HEK293T (cell line): Measurements from ENCODE around the gene SLC35F3.

Source experiments
- CTCF ChIA-PET: fragments of 350-600 bp; formaldehyde crosslinking; extraction: SDS; loops from one replicate; lab custom pipeline; 2021; ENCODE audit warnings: antibody characterized with exemption, inconsistent platforms; lab: Yijun Ruan, JAX
- POLR2A ChIA-PET: fragments of 350-600 bp; formaldehyde crosslinking; extraction: SDS; loops from one replicate; lab custom pipeline; 2020; ENCODE audit warnings: antibody characterized with exemption, inconsistent platforms; lab: Yijun Ruan, JAX
- DNase-seq: peaks from one replicate; pipeline ENCODE4 v3.0.0; 2012; ENCODE audit warnings: mixed read lengths; ENCODE audit errors: extremely low spot score
- ARNT ChIP-seq: fragments of 450-650 bp; IDR thresholded peaks from 2 replicates; pipeline ENCODE4 v1.6.1; 2017; ENCODE audit warnings: mild to moderate bottlenecking
- BHLHE40 ChIP-seq: fragments of 450-650 bp; IDR thresholded peaks from 2 replicates; pipeline ENCODE4 v1.6.1; 2016; ENCODE audit warnings: mild to moderate bottlenecking, moderate library complexity, borderline replicate concordance
- CTBP1 ChIP-seq: fragments of 450-650 bp; IDR thresholded peaks from 2 replicates; pipeline ENCODE4 v1.6.1; 2016; ENCODE audit warnings: borderline replicate concordance
- ELF4 ChIP-seq: fragments of 450-650 bp; IDR thresholded peaks from 2 replicates; pipeline ENCODE4 v1.6.1; 2017; ENCODE audit warnings: antibody characterized with exemption
- FOXA1 ChIP-seq: fragments of 450-650 bp; IDR thresholded peaks from 2 replicates; pipeline ENCODE4 v1.6.1; 2016; ENCODE audit warnings: mild to moderate bottlenecking
- FOXK2 ChIP-seq: fragments of 450-650 bp; IDR thresholded peaks from 2 replicates; pipeline ENCODE4 v1.6.1; 2016; ENCODE audit warnings: mild to moderate bottlenecking
- FOXM1 ChIP-seq: fragments of 450-650 bp; IDR thresholded peaks from 2 replicates; pipeline ENCODE4 v1.6.1; 2017; ENCODE audit warnings: mild to moderate bottlenecking, borderline replicate concordance
- HDGF ChIP-seq: fragments of 450-650 bp; IDR thresholded peaks from 2 replicates; pipeline ENCODE4 v1.6.1; 2017; ENCODE audit warnings: antibody characterized with exemption, borderline replicate concordance
- L3MBTL2 ChIP-seq: fragments of 450-650 bp; conservative IDR thresholded peaks from 2 replicates; pipeline ENCODE4 v1.6.1; 2016; ENCODE audit warnings: mild to moderate bottlenecking
- LEF1 ChIP-seq: fragments of 450-650 bp; IDR thresholded peaks from 2 replicates; pipeline ENCODE4 v1.6.1; 2017; ENCODE audit warnings: mild to moderate bottlenecking, borderline replicate concordance
- NFRKB ChIP-seq: fragments of 450-650 bp; IDR thresholded peaks from 2 replicates; pipeline ENCODE4 v1.6.1; 2016; ENCODE audit warnings: mild to moderate bottlenecking, moderate library complexity
- PKNOX1 ChIP-seq: fragments of 450-650 bp; IDR thresholded peaks from 2 replicates; pipeline ENCODE4 v1.6.1; 2016
- SP1 ChIP-seq: fragments of 450-650 bp; IDR thresholded peaks from 2 replicates; pipeline ENCODE4 v1.6.1; 2017
- SUZ12 ChIP-seq: fragments of 450-650 bp; IDR thresholded peaks from 2 replicates; pipeline ENCODE4 v1.6.1; 2016; ENCODE audit warnings: mild to moderate bottlenecking
- TARDBP ChIP-seq: fragments of 450-650 bp; IDR thresholded peaks from 2 replicates; pipeline ENCODE4 v1.6.1; 2016
- ZNF384 ChIP-seq: fragments of 450-650 bp; IDR thresholded peaks from 2 replicates; pipeline ENCODE4 v1.6.1; 2016

The SLC35F3 gene

GRCh38 chr1:233940908-233941307, 36.4 kb downstream of the SLC35F3 start:
- CTCF ChIA-PET = no interaction called here
- POLR2A ChIA-PET = no interaction called here

GRCh38 chr1:233944601-233945000, 40.1 kb downstream of the SLC35F3 start:
- ChIA-PET POLR2A (no interaction called here), CTCF (no interaction called here)
- no peak for DNase-seq
- TF ChIP-seq ZNF384 (no peak), NFRKB (no peak), PKNOX1 (no peak), LEF1 (no peak), SP1 (no peak), CTBP1 (no peak), FOXM1 (no peak), HDGF (no peak), SUZ12 (no peak), L3MBTL2 (no peak)

More at GRCh38 chr1:233940908-233941307, 36.4 kb downstream of the SLC35F3 start:
- no peak for DNase-seq
- no peak for TF ChIP-seq FOXM1
- TF ChIP-seq FOXA1 = no peak
- TF ChIP-seq LEF1 = no peak
- no peak for TF ChIP-seq NFRKB
- TF ChIP-seq ZNF384 = no peak
- TF ChIP-seq FOXK2 = no peak
- TF ChIP-seq CTBP1 = no peak
- TF ChIP-seq SUZ12 = no peak
- TF ChIP-seq BHLHE40 = no peak
- no peak for TF ChIP-seq SP1

GRCh38 chr1:233945573-233945972, 41.1 kb downstream of the SLC35F3 start:
- ChIA-PET CTCF (no interaction called here), POLR2A (no interaction called here)
- TF ChIP-seq PKNOX1 = no peak
- no peak for TF ChIP-seq ZNF384
- TF ChIP-seq SP1 = no peak
- no peak for TF ChIP-seq LEF1
- TF ChIP-seq ELF4 = no peak
- TF ChIP-seq FOXK2 = no peak
- TF ChIP-seq SUZ12 = no peak
- no peak for TF ChIP-seq ARNT
- no peak for TF ChIP-seq FOXA1
- no peak for TF ChIP-seq L3MBTL2
- TF ChIP-seq FOXM1 = no peak
- no peak for TF ChIP-seq BHLHE40
- no peak for TF ChIP-seq TARDBP
- no peak for DNase-seq

- CTCF ChIA-PET = no interaction called here
Observed at GRCh38 chr1:233945979-233946378, 41.5 kb downstream of the SLC35F3 start.

GRCh38 chr1:233946724-233947123, 42.2 kb downstream of the SLC35F3 start:
- ChIA-PET CTCF (no interaction called here), POLR2A (no interaction called here)
- DNase-seq = no peak
- no peak for TF ChIP-seq HDGF

More at GRCh38 chr1:233945979-233946378, 41.5 kb downstream of the SLC35F3 start:
- POLR2A ChIA-PET = no interaction called here
- no peak for DNase-seq
- TF ChIP-seq SP1 = no peak
- no peak for TF ChIP-seq CTBP1
- TF ChIP-seq FOXA1 = no peak
- no peak for TF ChIP-seq NFRKB
- TF ChIP-seq L3MBTL2 = no peak
- TF ChIP-seq BHLHE40 = no peak
- no peak for TF ChIP-seq SUZ12
- TF ChIP-seq PKNOX1 = no peak
- no peak for TF ChIP-seq ZNF384
- no peak for TF ChIP-seq FOXK2
- no peak for TF ChIP-seq LEF1
- no peak for TF ChIP-seq HDGF
- TF ChIP-seq ARNT = no peak

GRCh38 chr1:233951804-233952203, 47.3 kb downstream of the SLC35F3 start:
- ChIA-PET CTCF (no interaction called here), POLR2A (no interaction called here)
- no peak for TF ChIP-seq BHLHE40
- TF ChIP-seq PKNOX1 = no peak
- TF ChIP-seq ARNT = no peak
- no peak for TF ChIP-seq FOXK2
- TF ChIP-seq CTBP1 = no peak
- TF ChIP-seq NFRKB = no peak
- no peak for TF ChIP-seq FOXA1
- no peak for TF ChIP-seq SUZ12
- TF ChIP-seq TARDBP = no peak
- TF ChIP-seq ZNF384 = no peak
- no peak for TF ChIP-seq SP1
- TF ChIP-seq LEF1 = no peak
- no peak for TF ChIP-seq FOXM1
- TF ChIP-seq HDGF = no peak
- no peak for TF ChIP-seq L3MBTL2
- no peak for TF ChIP-seq ELF4

More at GRCh38 chr1:233951804-233952203, 47.3 kb downstream of the SLC35F3 start:
- DNase-seq = no peak
